HCT116 (cell line): Measurements from ENCODE around the gene RAMAC. TPM values are rescaled to one million over a fixed set of nuclear protein-coding genes. Genes with fewer than 3 reads are reported as not detected.

Experiments
- ATAC-seq: fragments of 200-7000 bp; cut with Tn5 transposase; 2 replicates; pipeline ENCODE4 v1.9.1; 2020; ENCODE audit warnings: mild to moderate bottlenecking, moderate library complexity
- BruUV-seq: library from RNA; stranded (reverse); fragments of 400-500 nt; replicated peaks from 2 replicates; lab custom pipeline; 2021; lab: Mats Ljungman, UMichigan
- CTCF ChIA-PET: fragments of 300-600 bp; sonication (Branson Sonifier 250); formaldehyde crosslinking; loops from one replicate; lab custom pipeline; 2021; ENCODE audit warnings: antibody characterized with exemption; lab: Charles Lee
- POLR2A ChIA-PET: fragments of 300-600, 350-600 bp; sonication (Branson Sonifier 250); formaldehyde crosslinking; loops from one replicate; lab custom pipeline; 2021; ENCODE audit warnings: antibody characterized with exemption; lab: Charles Lee
- RAD21 ChIA-PET, 2 experiments: fragments of 300-600 bp; sonication (Branson Sonifier 250); formaldehyde crosslinking; loops; one replicate each; lab custom pipeline; 2023; ENCODE audit warnings: low total read pairs in 2 of 2; ENCODE audit not compliant: uncharacterized antibody in 2 of 2, unreplicated experiment in 2 of 2, low non-redundant PET in 1 of 2; lab: Charles Lee
- DNase-seq: peaks from one replicate; pipeline ENCODE4 v3.0.0-alpha.2; 2010; ENCODE audit warnings: low read depth, low spot score
- H2AFZ ChIP-seq: fragments of 200-600 bp; shearing (Covaris generic), sonication (generic); 2 replicates; pipeline ENCODE4 v1.6.1; 2017; ENCODE audit warnings: low read depth, mixed run types, mixed read lengths, antibody characterized with exemption, low read length; ENCODE audit not compliant: poor library complexity, severe bottlenecking
- H3K27ac ChIP-seq: 2 replicates; pipeline ENCODE4 v1.5.1; 2012; ENCODE audit warnings: low read depth, low read length
- H3K27me3 ChIP-seq: fragments of 200-600 bp; sonication (generic); 2 replicates; pipeline ENCODE4 v1.6.1; 2016; ENCODE audit warnings: mixed run types, low read length, mixed read lengths; ENCODE audit not compliant: insufficient read depth
- H3K36me3 ChIP-seq, 2 experiments: fragments of 200-500 bp in 1 of 2; fragments of 200-600 bp in 1 of 2; sonication (Bioruptor generic) in 1 of 2; sonication (generic) in 1 of 2; 2 replicates each; pipeline versions ENCODE4 v1.5.1 to v1.6.1; 2014 to 2016; ENCODE audit warnings: low read length in 2 of 2, inconsistent platforms in 1 of 2, mixed read lengths in 1 of 2, mixed run types in 1 of 2; ENCODE audit not compliant: insufficient read depth in 2 of 2, control insufficient read depth in 1 of 2
- H3K4me1 ChIP-seq, 2 experiments: fragments of 200-600 bp in 1 of 2; sonication (generic) in 1 of 2; 2 replicates each; pipeline versions ENCODE4 v1.5.1 to v1.6.1; 2012 to 2017; ENCODE audit warnings: low read length in 2 of 2, inconsistent platforms in 1 of 2, mild to moderate bottlenecking in 1 of 2, mixed read lengths in 1 of 2, mixed run types in 1 of 2, moderate library complexity in 1 of 2; ENCODE audit not compliant: insufficient read depth in 2 of 2, control insufficient read depth in 1 of 2
- H3K4me2 ChIP-seq: fragments of 200-600 bp; sonication (generic); 2 replicates; pipeline ENCODE4 v1.6.1; 2017; ENCODE audit warnings: mixed run types, low read length, mixed read lengths
- H3K4me3 ChIP-seq, 2 experiments: fragments of 200-600 bp in 1 of 2; sonication (generic) in 1 of 2; replicated peaks in 1 of 2; 2 replicates each; pipeline ENCODE4 v1.5.1; 2011 to 2016; ENCODE audit warnings: low read length in 2 of 2, control low read depth in 1 of 2, low read depth in 1 of 2, mild to moderate bottlenecking in 1 of 2, mixed read lengths in 1 of 2, mixed run types in 1 of 2
- H3K79me2 ChIP-seq: fragments of 200-600 bp; sonication (generic); 2 replicates; pipeline ENCODE4 v1.6.1; 2017; ENCODE audit warnings: mild to moderate bottlenecking, mixed run types, low read length, moderate library complexity, mixed read lengths; ENCODE audit not compliant: insufficient read depth
- H3K9ac ChIP-seq: fragments of 200-600 bp; sonication (generic); 2 replicates; pipeline ENCODE4 v1.6.1; 2016; ENCODE audit warnings: low read length, mixed read lengths
- H3K9me2 ChIP-seq: fragments of 200-600 bp; sonication (generic), shearing (Covaris generic); 2 replicates; pipeline ENCODE4 v1.6.1; 2017; ENCODE audit warnings: mixed run types, mild to moderate bottlenecking, moderate library complexity; ENCODE audit not compliant: insufficient read depth
- H3K9me3 ChIP-seq, 2 experiments: fragments of 200-500 bp in 1 of 2; fragments of 200-600 bp in 1 of 2; sonication (Bioruptor generic) in 1 of 2; sonication (generic) in 1 of 2; 2 replicates each; pipeline ENCODE4 v1.6.1; 2014 to 2017; ENCODE audit warnings: low read length in 2 of 2, mixed read lengths in 2 of 2, inconsistent platforms in 1 of 2, low read depth in 1 of 2, mild to moderate bottlenecking in 1 of 2, mixed run types in 1 of 2, moderate library complexity in 1 of 2; ENCODE audit not compliant: control insufficient read depth in 1 of 2, insufficient read depth in 1 of 2
- H4K20me1 ChIP-seq: fragments of 200-600 bp; sonication (generic), shearing (Covaris generic); 2 replicates; pipeline ENCODE4 v1.6.1; 2017; ENCODE audit warnings: mixed run types, mild to moderate bottlenecking, moderate library complexity; ENCODE audit not compliant: insufficient read depth
- CBX3 ChIP-seq: IDR thresholded peaks from 2 replicates; pipeline ENCODE4 v1.6.1; 2012; ENCODE audit warnings: low read depth
- CEBPB ChIP-seq: IDR thresholded peaks from 2 replicates; pipeline ENCODE4 v1.6.1; 2012; ENCODE audit warnings: low read depth
- EGR1 ChIP-seq: IDR thresholded peaks from 2 replicates; pipeline ENCODE4 v1.6.1; 2012; ENCODE audit warnings: low read depth
- POLR2AphosphoS5 ChIP-seq: IDR thresholded peaks from 2 replicates; pipeline ENCODE4 v1.6.1; 2011; ENCODE audit warnings: mild to moderate bottlenecking, low read depth, low read length, moderate library complexity
- RAD21 ChIP-seq: IDR thresholded peaks from 2 replicates; pipeline ENCODE4 v1.6.1; 2012; ENCODE audit warnings: low read depth, mild to moderate bottlenecking
- intact Hi-C: fragments of 100-400 bp; cut with micrococcal nuclease; formaldehyde crosslinking; loops from 2 replicates; pipeline ENCODE4 v1.10.0; 2022
- total RNA-seq: library from RNA; stranded (reverse); gene quantifications from one replicate; pipeline ENCODE4 v1.2.1, GENCODE V29; 2021; ENCODE audit not compliant: unreplicated experiment

RAMAC gene
- total RNA-seq, 1 experiment from 2014 or later = 16.5 TPM

DNA sequence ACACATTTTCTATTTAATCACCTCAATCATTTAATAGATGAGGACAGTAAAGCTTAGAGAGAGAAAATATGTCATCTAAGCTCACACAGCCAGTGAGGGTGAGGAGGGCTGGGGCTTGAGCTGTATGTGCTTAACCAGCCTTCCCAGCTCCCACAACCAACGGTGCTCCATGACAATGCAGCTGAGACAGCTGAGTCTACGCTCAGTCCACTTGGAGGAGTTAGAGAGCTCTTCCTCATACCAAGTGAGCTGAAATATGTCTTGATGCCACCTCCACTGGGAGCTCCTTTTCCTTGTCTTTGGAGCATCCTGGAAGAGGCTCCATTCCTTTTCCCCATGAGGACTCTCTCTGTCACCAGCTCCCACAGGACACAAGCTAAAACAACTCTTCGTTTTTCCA is 42.8 kb upstream of the RAMAC start:
- DNase-seq (no peak), ATAC-seq (peak; percentile 60; the same call in 1 of the 2 replicates)
- H2AFZ ChIP-seq = no peak overlapping the region
- TF ChIP-seq RAD21 = peak; percentile 19; the same call in 1 of the 2 replicates
- TF ChIP-seq EGR1 = no peak
- peak overlapping the region; percentile 54 for H3K4me2 ChIP-seq
- no TSS peak for BruUV-seq
- peaks cover 4 to 17% of the 10 kb centered on the region in 2 experiments; a peak in 3 of 4 replicates for H3K4me1 ChIP-seq
- intact Hi-C loops = no loop called here
- ChIA-PET POLR2A (interaction anchor here (1.2 to 1.8 kb wide), 2 partner anchors 14 to 43 kb away, joined by 3 to 5 read pairs; partner anchors contain the start of gene RAMAC), RAD21 (no interaction called here), CTCF (interaction anchor here (2.2 kb wide), 1 partner anchor 94 kb away, joined by 5 read pairs; no protein-coding TSS in a partner anchor)
- H4K20me1 ChIP-seq = no peaks in the 10 kb centered on the region
- no peaks in the 10 kb centered on the region for H3K9me2 ChIP-seq
- H3K4me3 ChIP-seq = no peak overlapping the region
- no peak overlapping the region for H3K27ac ChIP-seq
- H3K9ac ChIP-seq = no peak overlapping the region
- H3K36me3 ChIP-seq = no peaks in the 10 kb centered on the region
- H3K9me3 ChIP-seq = no peaks in the 10 kb centered on the region
- H3K79me2 ChIP-seq = no peaks in the 10 kb centered on the region
- H3K27me3 ChIP-seq = no peaks in the 10 kb centered on the region

DNA sequence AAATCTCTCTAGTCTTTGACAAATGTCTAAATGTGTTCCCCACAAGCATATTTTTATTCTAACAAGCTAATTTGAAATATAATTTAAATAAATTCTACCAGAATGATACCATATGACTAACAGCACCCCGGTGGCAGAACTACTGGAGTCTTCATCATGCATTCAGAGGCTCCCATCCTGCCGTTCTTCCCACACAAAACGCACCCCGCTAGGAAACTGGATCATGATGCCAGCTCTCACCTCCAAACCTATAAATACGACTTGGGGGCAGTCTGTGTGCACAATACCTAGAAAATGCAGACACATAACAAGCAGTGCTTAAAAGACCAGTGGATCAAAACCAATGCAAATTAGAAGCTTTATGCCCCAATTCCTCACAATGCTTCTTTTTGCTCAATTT is 42.0 kb upstream of the RAMAC start:
- H3K27me3 ChIP-seq = no peaks in the 10 kb centered on the region
- no peak overlapping the region for H3K27ac ChIP-seq
- ChIA-PET POLR2A (interaction anchor here (1.2 kb wide), 1 partner anchor 42 kb away, joined by 3 read pairs; the partner anchor contains the start of gene RAMAC), RAD21 (no interaction called here), CTCF (interaction anchor here (2.2 kb wide), 1 partner anchor 95 kb away, joined by 5 read pairs; no protein-coding TSS in a partner anchor)
- peaks cover 4 to 17% of the 10 kb centered on the region in 2 experiments; a peak in 3 of 4 replicates for H3K4me1 ChIP-seq
- ATAC-seq = no peak
- no peaks in the 10 kb centered on the region for H4K20me1 ChIP-seq
- intact Hi-C loops = no loop called here
- no peaks in the 10 kb centered on the region for H3K36me3 ChIP-seq
- no peak overlapping the region for H2AFZ ChIP-seq
- no peak overlapping the region for H3K4me2 ChIP-seq
- H3K79me2 ChIP-seq = no peaks in the 10 kb centered on the region
- no peak overlapping the region for H3K9ac ChIP-seq
- TF ChIP-seq POLR2AphosphoS5 = no peak
- TF ChIP-seq CBX3 = no peak
- no peak for TF ChIP-seq CEBPB
- no peaks in the 10 kb centered on the region for H3K9me2 ChIP-seq
- DNase-seq = no peak
- H3K4me3 ChIP-seq = no peak overlapping the region
- H3K9me3 ChIP-seq = no peaks in the 10 kb centered on the region
- no TSS peak for BruUV-seq
